Cerebellar nuclear complex (tissue), 1 donor: Measurements from ENCODE around the gene SLC16A12.

Source experiments
- DNase-seq, 2 experiments: peaks; one replicate each; lab custom pipeline; 2025; lab: John Stamatoyannopoulos, UW

SLC16A12 gene

DNA sequence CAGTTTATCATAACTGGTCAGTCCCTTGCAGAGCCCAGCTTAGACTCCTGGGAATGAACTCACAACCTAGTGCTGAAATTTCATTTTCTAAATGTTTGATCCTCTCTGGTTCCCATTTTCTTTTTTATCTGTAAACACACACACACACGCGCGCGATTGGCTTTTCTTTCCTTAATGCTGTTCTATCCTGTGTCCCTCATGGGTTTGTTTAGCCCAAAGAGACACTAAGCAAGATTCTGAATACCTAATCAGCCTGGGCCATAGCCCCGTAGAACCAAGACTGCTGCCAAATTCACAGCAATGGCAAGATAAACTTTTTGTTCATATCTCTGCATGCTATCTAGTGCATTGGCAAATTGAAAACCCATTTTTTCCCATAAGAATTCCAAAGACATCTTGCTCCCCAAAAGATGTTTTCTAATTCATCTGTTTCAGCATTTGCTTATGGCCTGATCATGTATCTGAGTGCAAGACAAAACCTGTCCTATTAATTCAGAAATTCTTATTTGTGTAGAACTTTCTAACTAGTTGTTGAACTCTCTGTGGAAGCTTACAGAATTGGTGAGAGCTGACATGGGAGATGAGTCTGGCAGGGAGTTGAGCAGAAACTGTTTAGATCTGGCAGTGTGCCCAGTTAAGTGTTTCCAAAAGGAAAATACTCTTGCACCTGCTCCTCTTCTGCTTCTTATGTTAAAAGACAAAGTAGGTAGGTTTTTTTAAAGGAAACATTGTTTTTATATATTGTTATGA lies 144.7 kb downstream of the SLC16A12 start:
- DNase-seq = no peak

DNA sequence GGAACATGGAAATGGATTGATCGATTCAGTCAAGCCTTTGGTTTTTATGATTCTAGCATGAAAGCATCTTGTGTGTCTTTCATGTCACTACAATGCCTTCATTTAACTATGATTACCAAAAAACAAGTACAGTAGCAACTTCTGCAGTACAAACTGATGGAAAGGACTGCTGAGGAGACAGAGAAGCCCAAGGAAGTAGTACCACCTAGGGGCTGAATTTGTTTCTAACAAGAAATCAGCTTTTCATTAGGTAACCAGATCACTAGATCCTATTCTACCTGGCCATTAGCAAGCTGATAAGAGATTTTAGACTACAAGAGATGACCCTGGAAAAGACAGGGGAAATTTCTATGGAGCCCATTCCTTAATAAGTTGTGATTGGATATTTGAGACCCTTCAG lies 146.1 kb downstream of the SLC16A12 start:
- peak in 1 of 2 experiments; percentile 3 for DNase-seq

DNA sequence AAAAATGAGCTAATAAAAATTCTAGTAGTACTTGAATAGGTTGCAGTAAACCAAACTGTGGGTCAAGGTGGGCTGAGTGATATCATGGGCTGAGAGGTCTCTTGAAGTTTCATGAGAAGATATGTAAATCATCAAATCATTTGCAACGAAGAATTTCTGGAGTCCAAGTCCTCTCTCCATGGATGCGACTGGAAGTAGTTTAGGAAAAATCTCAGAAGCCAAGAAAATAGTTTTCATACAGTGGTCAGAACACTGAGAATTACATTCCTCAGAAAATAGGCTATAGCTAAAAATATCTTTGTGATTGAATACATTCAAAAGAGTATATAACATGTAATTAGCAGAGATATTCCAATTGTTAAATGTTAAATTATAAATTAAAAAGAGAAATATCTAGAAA lies 146.6 kb downstream of the SLC16A12 start:
- DNase-seq = no peak

DNA sequence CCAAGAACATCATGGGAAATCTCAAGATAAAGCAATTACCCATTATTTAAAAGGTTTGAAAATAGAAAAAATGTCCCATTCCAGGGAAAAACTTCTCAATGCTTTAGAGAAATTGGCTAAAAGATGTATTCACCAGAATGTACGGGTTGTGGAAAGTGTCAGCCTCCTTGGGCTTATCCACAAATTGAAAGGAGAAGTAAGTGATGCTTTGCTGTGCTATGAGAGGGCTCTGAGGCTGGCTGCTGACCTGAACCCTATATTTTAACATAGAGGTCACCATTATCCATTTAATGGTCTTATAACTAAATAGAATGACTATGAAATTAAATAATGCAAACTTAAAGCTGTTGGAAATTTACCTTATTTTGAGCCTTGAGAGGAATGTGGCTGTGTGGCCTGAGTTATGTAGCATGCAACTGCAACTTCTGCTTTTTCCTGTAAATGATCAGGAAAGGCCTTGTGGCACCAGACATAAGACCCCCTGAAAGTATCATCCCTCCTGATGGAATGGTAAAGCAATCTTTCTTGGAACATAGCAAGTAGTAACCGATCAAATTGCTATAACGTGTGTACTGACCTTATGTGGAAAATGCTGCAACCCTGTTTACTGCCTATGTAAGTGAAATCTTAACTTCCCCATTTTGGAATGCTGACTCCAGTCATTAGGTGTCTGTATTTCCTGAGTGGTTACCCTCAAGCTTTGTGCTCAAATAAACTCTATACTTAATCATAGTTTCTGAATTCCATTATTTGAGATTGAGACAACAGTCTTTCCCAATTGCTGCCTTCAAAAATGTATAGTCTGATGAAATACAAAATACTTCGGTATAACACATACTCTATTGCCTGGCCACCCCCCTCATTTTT lies 150.7 kb downstream of the SLC16A12 start:
- no peak for DNase-seq

DNA sequence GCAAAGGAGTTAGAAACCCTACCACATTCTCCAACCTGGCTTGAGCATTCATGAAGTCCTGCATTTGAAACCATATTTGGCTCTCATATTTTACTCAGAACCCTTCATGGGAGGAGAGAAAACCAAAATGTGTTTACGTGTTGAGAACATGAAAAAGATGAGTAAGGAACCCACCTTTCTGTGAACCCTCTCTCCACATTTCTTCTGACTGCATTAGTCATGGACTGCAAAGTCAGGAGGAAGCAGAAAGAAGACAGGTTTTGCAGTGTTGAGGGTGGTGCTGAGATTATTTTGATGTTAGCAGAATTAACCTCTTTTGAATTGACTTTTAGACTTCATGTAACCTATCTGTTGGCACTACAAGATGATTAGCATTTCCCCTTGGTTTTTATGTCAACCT lies 152.6 kb downstream of the SLC16A12 start:
- no peak for DNase-seq
